Midbrain (tissue), 1 donor: Measurements from ENCODE around the gene C22orf39.

Experiments used
- DNase-seq: peaks from one replicate; lab custom pipeline; 2025; lab: John Stamatoyannopoulos, UW

The C22orf39 gene

DNA sequence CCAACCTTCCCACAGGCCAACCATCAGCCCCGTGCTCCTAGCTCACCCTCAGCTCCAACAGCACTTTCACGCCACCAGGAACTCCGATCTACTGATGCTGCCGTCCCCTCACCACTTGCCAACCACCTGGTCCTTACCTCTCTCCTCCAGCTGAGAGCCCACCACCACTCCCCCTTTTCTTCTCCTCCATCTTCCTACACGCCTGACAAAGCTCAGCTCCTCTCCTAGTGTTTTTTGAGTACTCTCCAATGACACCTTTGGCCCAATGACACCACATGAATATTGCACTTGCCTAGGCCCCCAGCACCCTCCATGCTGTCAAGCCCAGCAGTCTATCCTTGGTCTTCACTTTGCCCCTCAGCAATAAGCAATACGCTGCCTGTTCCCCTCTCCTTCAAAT lies 46.6 kb downstream of the C22orf39 start:
- no peak for DNase-seq

DNA sequence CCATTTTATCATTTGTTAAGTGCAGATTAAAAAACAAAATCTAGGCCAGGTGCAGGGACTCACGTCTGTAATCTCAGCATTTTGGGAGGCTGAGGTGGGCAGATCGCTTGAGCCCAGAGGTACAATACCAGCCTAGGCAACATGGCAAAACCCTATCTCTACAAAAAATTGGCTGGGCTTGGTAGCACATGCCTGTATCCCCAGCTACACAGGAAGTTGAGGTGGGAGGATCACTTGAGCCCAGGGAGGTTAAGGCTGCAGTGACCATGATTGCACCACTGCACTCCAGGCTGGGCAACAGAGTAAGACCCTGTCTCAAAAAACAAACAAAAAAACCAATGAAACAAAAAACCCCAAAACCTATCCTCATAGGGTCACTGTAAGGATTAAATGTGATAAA lies 48.9 kb downstream of the C22orf39 start:
- DNase-seq: no peak

DNA sequence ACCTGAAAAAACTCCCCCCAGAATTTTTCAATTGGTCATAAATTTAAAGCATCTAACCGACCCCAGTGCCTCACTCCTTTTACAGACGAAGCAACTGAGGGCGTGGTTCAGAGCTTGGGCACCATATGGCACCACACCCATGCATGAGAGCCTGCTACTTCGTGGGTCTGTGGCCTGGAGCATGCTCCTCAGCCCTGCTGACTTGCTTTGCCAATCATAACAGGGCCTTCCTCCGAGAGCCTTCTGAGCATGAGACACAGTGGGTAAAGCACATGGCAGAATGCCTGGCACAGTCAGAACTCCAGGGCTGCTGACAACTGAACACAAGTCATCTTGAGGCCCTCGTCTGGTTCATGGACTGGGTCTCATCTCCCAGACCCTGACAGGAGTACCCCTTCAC lies 49.3 kb downstream of the C22orf39 start:
- no peak for DNase-seq

DNA sequence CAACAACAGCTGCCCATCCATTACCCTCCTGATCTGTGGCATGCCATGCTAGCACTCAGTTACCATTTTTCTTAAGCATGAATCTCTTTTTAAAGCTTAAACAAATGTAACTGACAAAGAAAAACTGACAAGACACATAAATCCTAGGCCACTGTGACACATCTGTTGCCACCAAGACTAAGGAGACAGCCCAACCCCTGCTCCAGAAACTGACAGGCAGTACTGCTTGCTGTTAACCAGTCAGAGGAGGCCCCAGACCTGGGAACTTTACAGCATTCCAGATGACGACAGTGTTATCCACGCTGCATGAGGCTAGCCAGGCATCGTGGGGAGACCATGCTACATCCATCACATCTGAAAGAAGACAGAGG lies 49.8 kb downstream of the C22orf39 start:
- no peak for DNase-seq

DNA sequence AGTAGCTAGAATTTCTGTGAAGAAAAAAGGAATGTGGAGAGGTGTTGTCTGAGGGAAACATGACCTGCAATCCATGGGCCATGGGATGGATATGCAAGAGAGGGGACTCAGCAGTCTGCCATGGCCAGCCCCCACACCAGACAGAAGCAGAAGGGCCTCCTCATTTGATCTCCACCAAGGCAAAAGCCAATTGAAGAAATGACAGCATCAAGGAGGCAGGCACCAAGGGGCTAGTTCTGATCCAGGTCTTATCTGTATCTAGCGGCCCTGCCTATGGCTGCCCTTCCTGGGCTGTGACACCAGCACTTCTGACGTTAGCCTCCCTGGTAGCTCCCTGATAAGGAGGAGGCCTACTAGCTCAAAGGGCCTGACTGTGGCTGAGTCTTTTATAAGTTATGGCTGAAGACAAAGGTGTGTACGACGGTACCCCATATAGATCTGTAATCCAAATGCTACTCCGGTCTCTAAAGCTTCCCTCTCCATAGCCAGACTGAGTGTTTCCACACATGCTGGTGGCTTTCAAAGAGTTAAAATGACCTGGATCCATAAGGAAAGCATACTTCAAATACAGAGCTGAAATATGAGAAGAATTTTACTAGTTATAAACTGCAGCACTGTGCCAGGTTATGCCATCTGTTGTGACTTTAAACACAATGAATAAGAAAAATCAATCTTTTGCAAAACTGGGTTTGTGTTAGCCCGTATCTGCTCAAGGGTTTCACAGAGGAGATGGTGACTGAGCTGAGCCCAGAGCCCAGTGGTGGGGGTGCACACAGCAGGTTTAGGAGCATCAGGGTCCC lies 50.4 kb downstream of the C22orf39 start:
- DNase-seq: no peak

DNA sequence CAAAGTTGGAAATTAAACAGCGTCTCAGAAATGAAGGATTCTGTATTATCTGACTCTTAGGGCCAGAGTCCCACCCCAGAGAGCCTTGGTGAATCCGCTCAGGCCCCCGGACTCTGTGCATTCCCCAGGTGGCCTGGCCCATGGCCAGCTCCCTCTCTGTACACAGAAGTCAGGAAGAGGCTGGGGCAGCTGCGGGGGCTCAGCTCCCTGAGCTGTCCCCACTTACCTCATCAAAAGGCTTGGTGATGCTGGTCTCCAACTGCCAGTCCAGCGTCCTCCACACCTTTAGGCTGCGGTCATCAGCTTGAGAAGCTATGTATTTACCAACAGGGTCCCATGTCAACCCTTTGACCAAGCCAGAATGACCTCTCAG lies 51.0 kb downstream of the C22orf39 start:
- no peak for DNase-seq

DNA sequence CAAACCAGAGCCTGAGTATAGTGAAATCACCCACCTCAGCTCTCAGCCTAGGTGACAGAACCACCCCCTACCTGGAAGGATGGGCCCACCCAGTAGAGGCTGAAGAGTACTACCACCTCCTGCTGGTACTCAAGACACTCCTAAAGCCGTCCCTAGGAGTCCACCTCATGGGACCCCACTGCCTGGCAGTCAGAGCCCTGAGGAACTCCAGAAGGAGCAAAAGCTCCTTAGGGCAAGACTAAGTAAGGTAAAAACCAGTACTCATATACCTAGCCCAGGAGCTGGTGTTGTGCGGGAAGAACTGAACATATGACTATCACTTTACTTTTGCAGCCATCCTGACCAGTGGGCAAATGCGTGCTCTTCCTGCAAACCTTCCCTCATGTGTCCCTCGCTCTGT lies 52.2 kb downstream of the C22orf39 start:
- no peak for DNase-seq

DNA sequence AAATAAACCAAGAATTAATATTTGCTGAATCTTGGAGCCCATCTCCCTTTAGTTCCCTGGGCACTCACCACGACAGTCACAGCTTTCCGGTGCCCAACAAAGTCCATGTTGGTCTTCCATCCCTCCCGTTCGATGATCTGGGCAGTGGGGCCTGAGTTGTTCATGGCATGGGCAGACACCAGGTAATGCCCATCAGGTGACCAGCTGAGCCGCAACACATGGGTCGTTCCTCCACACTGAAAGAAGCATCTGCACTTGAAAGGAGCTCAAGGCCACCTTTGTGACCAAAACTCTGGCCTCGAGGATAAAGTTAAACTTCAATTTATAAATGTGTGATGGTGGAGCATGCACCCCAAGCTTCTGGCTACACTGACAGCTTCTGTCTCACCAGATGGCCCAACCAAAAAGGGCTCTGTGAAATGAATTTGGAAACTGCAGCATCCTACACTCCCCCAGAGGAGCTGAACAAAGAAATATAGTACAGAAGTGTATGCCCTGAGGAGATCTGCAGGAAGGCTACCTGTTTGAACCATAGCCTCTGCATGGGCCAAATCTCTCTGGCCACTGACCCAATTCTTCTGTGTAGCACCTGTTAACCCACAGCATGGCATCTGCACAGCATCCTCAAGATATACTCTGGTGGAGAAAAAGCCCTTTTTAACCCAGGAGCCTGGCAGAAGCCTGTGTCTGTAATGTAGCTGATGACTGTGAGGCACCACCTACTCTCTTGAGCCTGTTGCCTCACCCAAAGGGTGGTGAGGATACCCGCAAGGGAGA lies 53.0 kb downstream of the C22orf39 start:
- no peak for DNase-seq

DNA sequence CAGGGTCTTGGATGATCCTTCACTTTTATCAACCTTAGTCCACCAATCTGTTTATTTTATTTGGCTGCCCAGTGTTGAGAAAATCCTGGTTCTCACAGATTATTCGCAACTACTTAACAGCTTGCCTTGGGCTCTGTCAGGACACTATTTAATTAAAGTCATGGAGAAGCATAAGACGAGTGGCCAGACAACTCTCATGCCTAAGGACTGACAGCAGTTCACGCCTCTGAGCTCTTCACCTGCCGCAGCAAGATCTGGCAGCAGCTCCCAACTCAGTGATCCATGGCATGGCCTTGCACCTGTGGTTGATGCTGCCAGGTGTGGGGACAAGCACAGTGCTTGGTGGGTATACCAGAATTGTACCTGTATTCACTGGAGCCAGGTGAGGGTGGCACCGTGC lies 53.8 kb downstream of the C22orf39 start:
- DNase-seq: no peak
